Trophoblast cell (in vitro differentiated cells and primary cell): ENCODE measurements around the gene TLCD1.

Source experiments
- DNase-seq, 2 donors: peaks; one replicate each; pipeline ENCODE4 v3.0.0-alpha.2; 2016
- H2AFZ ChIP-seq: 2 replicates; pipeline ENCODE4 v1.6.1; 2013; ENCODE audit warnings: low read length, moderate library complexity, mild to moderate bottlenecking; ENCODE audit not compliant: insufficient read depth, poor library complexity
- H2AK5ac ChIP-seq: 2 replicates; pipeline ENCODE4 v1.6.1; 2013; ENCODE audit warnings: mild to moderate bottlenecking, low read length
- H2BK120ac ChIP-seq: 2 replicates; pipeline ENCODE4 v1.6.1; 2013; ENCODE audit warnings: low read length, mild to moderate bottlenecking, moderate library complexity; ENCODE audit not compliant: insufficient read depth, poor library complexity
- H2BK12ac ChIP-seq: 2 replicates; pipeline ENCODE4 v1.6.1; 2013; ENCODE audit warnings: mild to moderate bottlenecking, low read length, moderate library complexity
- H2BK5ac ChIP-seq: 2 replicates; pipeline ENCODE4 v1.6.1; 2013; ENCODE audit warnings: low read length, low read depth, moderate library complexity, mild to moderate bottlenecking; ENCODE audit not compliant: poor library complexity
- H3K14ac ChIP-seq: 2 replicates; pipeline ENCODE4 v1.6.1; 2013; ENCODE audit warnings: mild to moderate bottlenecking, low read length
- H3K18ac ChIP-seq: 2 replicates; pipeline ENCODE4 v1.6.1; 2013; ENCODE audit warnings: mild to moderate bottlenecking, low read length
- H3K23ac ChIP-seq: 2 replicates; pipeline ENCODE4 v1.6.1; 2013; ENCODE audit warnings: low read length
- H3K27ac ChIP-seq: 2 replicates; pipeline ENCODE4 v1.5.1; 2013; ENCODE audit warnings: low read depth, mild to moderate bottlenecking, inconsistent platforms, low read length, moderate library complexity
- H3K27me3 ChIP-seq: 2 replicates; pipeline ENCODE4 v1.6.1; 2013; ENCODE audit warnings: inconsistent platforms, mild to moderate bottlenecking, low read length, moderate library complexity; ENCODE audit not compliant: insufficient read depth
- H3K36me3 ChIP-seq, 2 experiments: 1 replicate in 1 of 2; 2 replicates in 1 of 2; pipeline ENCODE4 v1.6.1; 2013; ENCODE audit warnings: low read length in 2 of 2, mild to moderate bottlenecking in 2 of 2, moderate library complexity in 1 of 2; ENCODE audit not compliant: insufficient read depth in 2 of 2, control insufficient read depth in 1 of 2
- H3K4ac ChIP-seq: 2 replicates; pipeline ENCODE4 v1.6.1; 2013; ENCODE audit warnings: low read depth, mild to moderate bottlenecking, low read length, moderate library complexity
- H3K4me1 ChIP-seq, 2 experiments: 1 replicate in 1 of 2; 2 replicates in 1 of 2; pipeline ENCODE4 v1.6.1; 2013; ENCODE audit warnings: low read length in 2 of 2, mild to moderate bottlenecking in 2 of 2, moderate library complexity in 1 of 2; ENCODE audit not compliant: insufficient read depth in 2 of 2, control insufficient read depth in 1 of 2
- H3K4me2 ChIP-seq: 2 replicates; pipeline ENCODE4 v1.6.1; 2013; ENCODE audit warnings: inconsistent platforms, mild to moderate bottlenecking, low read length, moderate library complexity
- H3K4me3 ChIP-seq: 2 replicates; pipeline ENCODE4 v1.5.1; 2013; ENCODE audit warnings: mild to moderate bottlenecking, low read depth, low read length, inconsistent platforms
- H3K79me1 ChIP-seq: one replicate; pipeline ENCODE4 v1.6.1; 2013; ENCODE audit warnings: low read length
- H3K79me2 ChIP-seq: 2 replicates; pipeline ENCODE4 v1.6.1; 2013; ENCODE audit warnings: low read length, mild to moderate bottlenecking; ENCODE audit not compliant: control insufficient read depth, insufficient read depth, poor library complexity
- H3K9ac ChIP-seq: 2 replicates; pipeline ENCODE4 v1.6.1; 2013; ENCODE audit warnings: mild to moderate bottlenecking, low read length
- H3K9me3 ChIP-seq: 2 replicates; pipeline ENCODE4 v1.6.1; 2013; ENCODE audit warnings: low read depth, mild to moderate bottlenecking, control low read depth, inconsistent platforms, low read length; ENCODE audit not compliant: insufficient read depth
- H4K12ac ChIP-seq: 2 replicates; pipeline ENCODE4 v1.6.1; 2013; ENCODE audit warnings: low read depth, mild to moderate bottlenecking, low read length, moderate library complexity
- H4K8ac ChIP-seq: 2 replicates; pipeline ENCODE4 v1.6.1; 2013; ENCODE audit warnings: low read depth, mild to moderate bottlenecking, low read length, moderate library complexity
- H4K91ac ChIP-seq: one replicate; pipeline ENCODE4 v1.6.1; 2013; ENCODE audit warnings: low read depth, mild to moderate bottlenecking, low read length, moderate library complexity
- WGBS: extraction: QIAGEN DNeasy Blood & Tissue Kit; methylation state at CpG from one replicate; pipeline ENCODE4 v1.1.7; 2013; ENCODE audit warnings: missing lambda C conversion rate; ENCODE audit not compliant: insufficient read length, insufficient coverage; ENCODE audit errors: extremely low coverage; 5-methylcytosine and 5-hydroxymethylcytosine counted together

TLCD1 gene

DNA sequence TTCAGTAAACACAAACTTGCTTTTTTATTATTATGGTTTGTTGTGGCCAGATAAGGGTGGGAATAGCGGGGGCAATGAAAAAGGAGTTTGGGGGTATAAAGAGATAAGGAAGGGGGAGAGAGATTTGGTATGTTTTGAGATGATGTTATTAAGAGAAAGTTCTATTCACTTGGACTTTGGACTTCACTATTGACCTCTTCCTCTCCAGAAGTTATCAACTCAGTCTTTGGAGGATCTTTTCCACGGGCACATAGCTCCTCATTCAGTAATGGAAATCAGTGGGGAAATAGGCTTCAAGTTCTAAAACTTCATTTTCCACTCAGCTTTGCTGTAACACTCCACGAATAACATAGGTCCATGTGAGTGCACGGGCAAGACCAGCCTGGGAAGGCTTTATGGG is 37.6 kb downstream of the TLCD1 start:
- Histone ChIP-seq H3K36me3 (peaks cover 67 to 83% of the 10 kb centered on the region in 2 experiments), H3K27me3 (no peaks in the 10 kb centered on the region), H4K8ac (no peak overlapping the region), H3K4me2 (no peak overlapping the region), H3K23ac (no peak overlapping the region), H3K79me1 (no peaks in the 10 kb centered on the region), H3K4me3 (no peak overlapping the region), H2AFZ (no peak overlapping the region), H2AK5ac (no peak overlapping the region), H2BK5ac (no peak overlapping the region), H3K18ac (no peak overlapping the region), H2BK120ac (no peak overlapping the region), H3K79me2 (no peaks in the 10 kb centered on the region), H4K12ac (no peak overlapping the region), H3K9ac (no peak overlapping the region), H3K14ac (no peak overlapping the region), H2BK12ac (no peak overlapping the region), H3K4me1 (no peaks in the 10 kb centered on the region), H3K27ac (no peak overlapping the region), H3K4ac (no peak overlapping the region), H3K9me3 (peaks cover 4% of the 10 kb centered on the region), H4K91ac (no peak overlapping the region)
- DNase-seq, result no peak
- WGBS, result 100% methylated on average over 1 of the region's 4 CpGs

DNA sequence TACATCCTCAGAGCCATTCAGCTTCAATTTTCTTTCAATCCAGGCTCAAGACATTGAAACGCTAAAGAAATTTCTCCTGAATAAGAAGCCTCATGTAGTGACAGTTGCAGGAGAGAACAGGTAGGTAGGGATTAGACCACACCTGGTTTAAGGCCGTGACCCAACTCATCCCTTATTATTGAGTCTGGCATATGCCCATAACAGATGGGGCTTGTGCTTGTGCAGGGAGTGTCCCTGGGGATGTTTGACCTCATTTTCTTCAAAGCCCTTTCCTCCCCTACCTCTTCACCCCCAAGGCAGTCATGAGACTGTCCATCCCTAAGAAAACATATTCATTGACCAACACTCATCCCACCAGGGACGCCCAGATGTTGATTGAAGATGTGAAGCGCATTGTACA is 39.7 kb downstream of the TLCD1 start:
- Histone ChIP-seq H3K18ac (no peak overlapping the region), H3K4ac (no peak overlapping the region), H3K4me2 (no peak overlapping the region), H4K8ac (no peak overlapping the region), H2AK5ac (no peak overlapping the region), H3K27me3 (no peaks in the 10 kb centered on the region), H3K9me3 (peaks cover 4% of the 10 kb centered on the region), H2BK5ac (no peak overlapping the region), H3K23ac (no peak overlapping the region), H3K36me3 (peaks cover 75 to 90% of the 10 kb centered on the region in 2 experiments), H3K14ac (no peak overlapping the region), H2BK12ac (no peak overlapping the region), H3K9ac (no peak overlapping the region), H2AFZ (no peak overlapping the region), H3K79me1 (no peaks in the 10 kb centered on the region), H3K27ac (no peak overlapping the region), H3K4me3 (no peak overlapping the region), H3K79me2 (no peaks in the 10 kb centered on the region), H3K4me1 (no peaks in the 10 kb centered on the region), H4K12ac (no peak overlapping the region), H4K91ac (no peak overlapping the region), H2BK120ac (no peak overlapping the region)
- no peak for DNase-seq
- no CpG with 5 or more reads among the region's 4 CpGs for WGBS

DNA sequence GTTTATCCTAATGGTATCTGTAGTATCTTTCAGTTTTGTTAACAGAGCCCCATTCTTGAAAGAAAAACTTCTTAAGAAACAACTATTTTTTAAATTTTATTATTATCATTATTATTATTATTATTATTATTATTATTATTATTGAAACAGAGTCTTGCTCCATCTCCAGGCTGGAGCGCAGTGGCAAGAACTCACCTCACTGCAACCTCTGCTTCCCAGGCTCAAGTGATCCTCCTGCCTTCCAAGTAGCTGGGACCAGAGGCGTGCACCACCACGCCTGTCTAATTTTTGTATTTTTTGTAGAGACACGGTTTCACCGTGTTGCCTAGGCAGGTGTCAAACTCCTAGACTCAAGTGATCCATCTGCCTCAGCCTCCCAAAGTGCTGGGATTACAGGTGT is 40.7 kb downstream of the TLCD1 start:
- Histone ChIP-seq H3K27ac (no peak overlapping the region), H3K27me3 (no peaks in the 10 kb centered on the region), H4K8ac (no peak overlapping the region), H3K18ac (no peak overlapping the region), H3K14ac (no peak overlapping the region), H3K4me1 (no peaks in the 10 kb centered on the region), H2AFZ (no peak overlapping the region), H3K79me2 (no peaks in the 10 kb centered on the region), H4K12ac (no peak overlapping the region), H3K36me3 (peaks cover 74 to 90% of the 10 kb centered on the region in 2 experiments), H2AK5ac (no peak overlapping the region), H3K9me3 (peaks cover 2% of the 10 kb centered on the region), H3K4me2 (no peak overlapping the region), H3K79me1 (no peaks in the 10 kb centered on the region), H2BK120ac (no peak overlapping the region), H2BK12ac (no peak overlapping the region), H4K91ac (no peak overlapping the region), H3K4ac (no peak overlapping the region), H2BK5ac (no peak overlapping the region), H3K23ac (no peak overlapping the region), H3K4me3 (no peak overlapping the region), H3K9ac (no peak overlapping the region)
- DNase-seq, result no peak
- no CpG with 5 or more reads among the region's 5 CpGs for WGBS

DNA sequence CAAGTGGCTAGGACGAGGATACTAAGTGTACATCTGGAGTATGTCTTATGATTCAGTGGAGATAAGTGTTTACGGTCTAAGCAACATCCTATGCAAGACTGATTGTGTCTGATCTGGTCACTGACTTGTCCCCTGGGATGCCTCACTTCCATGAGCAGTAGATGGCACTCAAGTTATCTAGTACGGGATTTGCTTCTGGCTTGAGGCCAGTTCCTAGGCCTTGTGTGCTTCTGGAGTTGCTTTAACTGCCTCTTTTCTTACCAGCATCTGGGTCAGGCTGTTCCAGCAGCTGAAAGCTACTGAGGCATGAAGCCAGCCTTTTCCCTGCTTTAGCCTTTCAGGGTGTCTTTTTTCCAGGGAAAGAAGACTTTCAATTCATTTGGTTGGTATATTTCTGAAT is 41.1 kb downstream of the TLCD1 start:
- no CpG with 5 or more reads among the region's 3 CpGs for WGBS
- Histone ChIP-seq H4K8ac (no peak overlapping the region), H2BK120ac (no peak overlapping the region), H3K9ac (no peak overlapping the region), H3K4me3 (no peak overlapping the region), H3K4ac (no peak overlapping the region), H3K36me3 (peaks cover 74 to 89% of the 10 kb centered on the region in 2 experiments), H3K4me1 (no peaks in the 10 kb centered on the region), H3K23ac (no peak overlapping the region), H2BK12ac (no peak overlapping the region), H2AK5ac (no peak overlapping the region), H3K18ac (no peak overlapping the region), H3K14ac (no peak overlapping the region), H3K27ac (no peak overlapping the region), H2BK5ac (no peak overlapping the region), H3K4me2 (no peak overlapping the region), H3K27me3 (no peaks in the 10 kb centered on the region), H4K91ac (no peak overlapping the region), H4K12ac (no peak overlapping the region), H2AFZ (no peak overlapping the region), H3K79me2 (no peaks in the 10 kb centered on the region), H3K9me3 (peaks cover 2% of the 10 kb centered on the region), H3K79me1 (no peaks in the 10 kb centered on the region)
- peak in 1 of 2 donors; percentile 4 for DNase-seq
